Heart left ventricle (tissue), 16 donors: ENCODE data around the gene CDC34. TPM values are rescaled to one million over a fixed set of nuclear protein-coding genes. Genes with fewer than 3 reads are reported as not detected.

ENCODE experiments used
- ATAC-seq, 4 donors: fragments of 200-7000 bp; cut with Tn5 transposase; one replicate each; pipeline ENCODE4 v1.9.1; 2020 to 2022; ENCODE audit warnings: moderate library complexity in 4 of 4, mild to moderate bottlenecking in 3 of 4, moderate number of reproducible peaks in 1 of 4
- DNase-seq, 5 donors: peaks; one replicate each; pipeline ENCODE4 v3.0.0-alpha.2; 2020
- H3K27ac ChIP-seq, 12 donors: fragments of 200-600 bp; sonication (generic) in 4 of 12; one replicate each; pipeline versions ENCODE4 v1.5.0 to v1.8.0; 2016 to 2022; ENCODE audit warnings: mild to moderate bottlenecking in 2 of 12
- H3K27me3 ChIP-seq, 9 donors: fragments of 200-600 bp; sonication (generic) in 2 of 9; one replicate each; pipeline versions ENCODE4 v1.5.1 to v1.8.0; 2016 to 2022; ENCODE audit warnings: mild to moderate bottlenecking in 3 of 9
- H3K36me3 ChIP-seq, 9 donors: fragments of 200-600 bp; sonication (generic) in 2 of 9; one replicate each; pipeline versions ENCODE4 v1.5.0 to v1.8.0; 2018 to 2022; ENCODE audit warnings: mild to moderate bottlenecking in 2 of 9
- H3K4me1 ChIP-seq, 12 donors: fragments of 200-600 bp; sonication (generic) in 4 of 12; one replicate each; pipeline versions ENCODE4 v1.5.0 to v1.8.0; 2016 to 2022; ENCODE audit warnings: mild to moderate bottlenecking in 3 of 12
- H3K4me3 ChIP-seq, 12 donors: fragments of 200-600 bp; sonication (generic) in 4 of 12; one replicate each; pipeline versions ENCODE4 v1.5.0 to v1.8.0; 2017 to 2022; ENCODE audit warnings: mild to moderate bottlenecking in 9 of 12, moderate library complexity in 4 of 12
- H3K9me3 ChIP-seq, 12 donors: fragments of 200-600 bp; sonication (generic) in 4 of 12; one replicate each; pipeline versions ENCODE4 v1.5.0 to v1.8.0; 2016 to 2022; ENCODE audit warnings: mild to moderate bottlenecking in 1 of 12
- POLR2A ChIP-seq, 2 donors: fragments of 450-650 bp; IDR thresholded peaks; one replicate each; pipeline ENCODE4 v1.6.1; 2017; ENCODE audit warnings: antibody characterized with exemption in 2 of 2, mild to moderate bottlenecking in 2 of 2, moderate library complexity in 2 of 2
- WGBS, 4 donors: extraction: QIAGEN DNeasy Blood & Tissue Kit in 2 of 4; methylation state at CpG; one replicate each; pipeline versions ENCODE4 v1.1.5 to v1.1.7; 2013 to 2018; 5-methylcytosine and 5-hydroxymethylcytosine counted together
- intact Hi-C, 10 donors: fragments of 100-400 bp; cut with DNase I; formaldehyde crosslinking; loops; one replicate each; pipeline versions ENCODE4 v1.11.1 to v1.14.2; 2022
- long read RNA-seq, 3 donors: library from polyadenylated mRNA; unstranded; transcript quantifications; one replicate each; pipeline ENCODE4 v2.0.0, GENCODE V29; 2020 to 2021
- polyA plus RNA-seq, 2 donors: library from polyadenylated mRNA; stranded (reverse); fragments of 200-250 nt; gene quantifications; one replicate each; pipeline ENCODE4 v1.2.3, GENCODE V29; 2013
- total RNA-seq, 9 donors: library from RNA; depleted of rRNA in 2 of 9; stranded (reverse); fragments of >200 nt in 2 of 9; fragmentation: NEBNext Ultra II Directional in 3 of 9; extraction: Animal tissue kit (Norgen Biotek cat#: 25700) in 3 of 9; gene quantifications; one replicate each; pipeline versions ENCODE4 v1.1.0 to v1.2.4, GENCODE V29; 2016 to 2023
- TF ChIP-seq, protein P1 (sequence below), 12 donors: fragments of 200-600 bp; sonication (generic) in 4 of 12; IDR thresholded peaks; one replicate each; pipeline versions ENCODE4 v1.5.0 to v1.8.0; 2018 to 2022; ENCODE audit warnings: antibody characterized with exemption in 12 of 12, mild to moderate bottlenecking in 5 of 12
- donor health status: ischemic (EF 13 %, LVEDD 7.1; RV severe dilation, severe dysfunction).
- donor health status: healthy with polysubstance abuse.
- donor health status: DM: no; HTN: yes; CAD: no.
- donor health status: DM: no; HTN: no; CAD: no.
- donor health status: ischemic (EF 25% LVEDD 6.9; RV normal size, moderate dysfunction).
- donor health status: ischemic (EF 25% LVEDD 5.7; RV mildly dilated, moderate dysfunction).
- donor health status: healthy.
- donor health status: DM: yes; HTN: yes; CAD: no.
- donor health status: ischemic (EF 35%, LVEDD 5.7; RV mildly dilated, moderate dysfunction).
- donor health status: nonischemic (EF 11% LVEDD 7.7; RV severe dilation, severe dysfunction).
- donor health status: DM: yes; HTN: yes; CAD: no.
- donor health status: PGD.
- donor health status: ischemic (EF 29% LVEDD 5.4; RV normal size, mild dysfunction).
- donor health status: nonischemic (EF 23%, LVEDD 6.1; RV moderate dilation, normal function).

CDC34 gene, protein sequence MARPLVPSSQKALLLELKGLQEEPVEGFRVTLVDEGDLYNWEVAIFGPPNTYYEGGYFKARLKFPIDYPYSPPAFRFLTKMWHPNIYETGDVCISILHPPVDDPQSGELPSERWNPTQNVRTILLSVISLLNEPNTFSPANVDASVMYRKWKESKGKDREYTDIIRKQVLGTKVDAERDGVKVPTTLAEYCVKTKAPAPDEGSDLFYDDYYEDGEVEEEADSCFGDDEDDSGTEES
- 100 to 1,000 TPM in 3 of 9 donors, 10 to 100 TPM in 6; 61.9 to 200 (median 84.6) TPM for total RNA-seq
- 100 to 1,000 TPM; 122 to 148 TPM for polyA plus RNA-seq
- long read RNA-seq, donor 1, transcript CDC34-202 (5 exons, 1,147 nt) = minor isoform, 5 of 220 reads
- long read RNA-seq, donor 1, transcript CDC34-201 (5 exons, 1,471 nt) = major isoform, 166 of 220 reads
- long read RNA-seq, donor 1, partial matches to known transcripts = 42 of 220 reads
- long read RNA-seq, donor 1, other reads (novel, unspliced or antisense) = 6 of 220 reads
- long read RNA-seq, donor 2, transcript CDC34-201 (5 exons, 1,471 nt) = major isoform, 8 of 30 reads
- long read RNA-seq, donor 2, partial matches to known transcripts = 6 of 30 reads
- long read RNA-seq, donor 2, other reads (novel, unspliced or antisense) = 15 of 30 reads
- long read RNA-seq, donor 3, transcript CDC34-201 (5 exons, 1,471 nt) = major isoform, 162 of 244 reads
- long read RNA-seq, donor 3, transcript CDC34-202 (5 exons, 1,147 nt) = minor isoform, 8 of 244 reads
- long read RNA-seq, donor 3, partial matches to known transcripts = 40 of 244 reads
- long read RNA-seq, donor 3, other reads (novel, unspliced or antisense) = 33 of 244 reads

DNA sequence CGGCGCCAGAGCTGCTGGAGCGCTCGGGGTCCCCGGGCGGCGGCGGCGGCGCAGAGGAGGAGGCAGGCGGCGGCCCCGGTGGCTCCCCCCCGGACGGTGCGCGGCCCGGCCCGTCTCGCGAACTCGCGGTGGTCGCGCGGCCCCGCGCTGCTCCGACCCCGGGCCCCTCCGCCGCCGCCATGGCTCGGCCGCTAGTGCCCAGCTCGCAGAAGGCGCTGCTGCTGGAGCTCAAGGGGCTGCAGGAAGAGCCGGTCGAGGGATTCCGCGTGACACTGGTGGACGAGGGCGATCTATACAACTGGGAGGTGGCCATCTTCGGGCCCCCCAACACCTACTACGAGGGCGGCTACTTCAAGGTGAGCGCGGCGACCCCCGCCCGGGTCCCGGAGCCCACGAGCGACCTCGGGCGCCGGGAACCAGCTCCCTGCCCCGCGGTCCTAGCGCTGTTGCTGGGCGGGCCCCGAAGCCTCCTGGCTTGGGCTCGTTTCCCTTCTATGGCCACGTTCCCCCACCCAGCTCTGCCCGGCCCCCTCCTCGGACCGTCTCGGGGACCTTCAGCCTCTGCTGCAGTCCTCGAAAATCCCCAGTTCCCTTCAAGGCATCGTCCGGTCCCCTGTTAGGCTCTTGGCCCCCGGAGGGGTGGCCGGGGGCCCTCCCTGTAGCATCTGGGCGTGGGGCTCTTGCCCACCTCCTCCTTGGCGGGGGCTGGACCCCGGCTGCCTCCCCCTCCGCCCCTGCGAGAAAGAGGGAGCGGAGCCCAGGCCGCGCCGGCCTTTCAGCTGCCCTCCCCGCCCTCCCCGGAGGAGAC is at the start of gene CDC34:
CDC34 (plus strand) TSS at position 8 of the 808 bp plus-strand sequence; CDS start at position 180, 172 bp downstream.
- H3K4me1 ChIP-seq = peaks cover 16 to 35% (median 28%) of the 10 kb centered on the region in 12 donors
- 0 to 2% (median 0%) methylated on average over 50 to 84 of the region's 84 CpGs; no CpG with 5 or more reads in 1 of the 4 donors for WGBS, 4 donors

DNA sequence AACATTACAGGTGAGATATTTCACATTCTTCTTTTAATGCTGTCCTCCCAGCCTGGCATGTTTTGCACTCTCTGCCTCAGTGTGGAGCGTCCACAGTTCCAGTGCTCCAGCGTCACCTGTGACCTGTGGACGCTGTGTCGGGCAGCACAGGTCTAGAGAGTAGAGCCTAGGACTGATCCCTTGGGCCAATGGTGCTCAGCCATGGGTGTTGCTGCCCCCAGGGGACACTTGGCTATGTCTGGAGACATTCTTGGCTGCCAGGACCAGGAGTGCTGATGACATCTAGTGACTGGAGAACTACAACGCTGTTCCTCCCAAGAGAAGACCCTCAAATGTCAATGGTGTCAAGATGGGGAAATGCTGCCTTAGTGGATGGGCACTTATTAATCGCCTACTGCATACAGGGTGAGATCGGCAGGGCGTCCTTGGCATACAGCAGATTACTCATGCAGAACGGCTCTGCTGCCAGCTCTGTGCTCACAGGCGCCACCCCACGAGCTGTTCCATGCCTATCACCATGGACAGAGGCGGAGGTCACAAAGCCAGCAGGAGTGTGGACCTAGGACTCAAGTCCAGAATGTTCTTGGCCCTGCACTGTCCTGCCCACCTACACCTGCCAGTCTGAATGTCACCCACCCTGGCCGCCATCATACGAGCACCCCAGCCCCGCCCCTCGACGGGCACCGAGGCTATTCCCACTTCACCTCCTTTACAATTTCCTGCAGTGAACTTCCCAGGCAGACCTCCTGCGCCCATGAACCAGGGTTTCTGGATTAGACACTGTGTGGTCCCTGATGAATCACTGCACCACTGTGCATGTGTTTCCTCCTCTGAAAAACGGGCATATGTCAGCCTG is 49.1 kb upstream of the CDC34 start:
- peaks cover 0 to 12% (median 4%) of the 10 kb centered on the region in 12 donors for H3K4me1 ChIP-seq
- DNase-seq (peak in 1 of 5 donors; percentile 18), ATAC-seq (no peak)
- H3K27ac ChIP-seq = no peak overlapping the region
- 49 to 69% (median 57%) methylated on average over 17 to 20 of the region's 20 CpGs for WGBS, 4 donors
- TF ChIP-seq, protein P1, sequence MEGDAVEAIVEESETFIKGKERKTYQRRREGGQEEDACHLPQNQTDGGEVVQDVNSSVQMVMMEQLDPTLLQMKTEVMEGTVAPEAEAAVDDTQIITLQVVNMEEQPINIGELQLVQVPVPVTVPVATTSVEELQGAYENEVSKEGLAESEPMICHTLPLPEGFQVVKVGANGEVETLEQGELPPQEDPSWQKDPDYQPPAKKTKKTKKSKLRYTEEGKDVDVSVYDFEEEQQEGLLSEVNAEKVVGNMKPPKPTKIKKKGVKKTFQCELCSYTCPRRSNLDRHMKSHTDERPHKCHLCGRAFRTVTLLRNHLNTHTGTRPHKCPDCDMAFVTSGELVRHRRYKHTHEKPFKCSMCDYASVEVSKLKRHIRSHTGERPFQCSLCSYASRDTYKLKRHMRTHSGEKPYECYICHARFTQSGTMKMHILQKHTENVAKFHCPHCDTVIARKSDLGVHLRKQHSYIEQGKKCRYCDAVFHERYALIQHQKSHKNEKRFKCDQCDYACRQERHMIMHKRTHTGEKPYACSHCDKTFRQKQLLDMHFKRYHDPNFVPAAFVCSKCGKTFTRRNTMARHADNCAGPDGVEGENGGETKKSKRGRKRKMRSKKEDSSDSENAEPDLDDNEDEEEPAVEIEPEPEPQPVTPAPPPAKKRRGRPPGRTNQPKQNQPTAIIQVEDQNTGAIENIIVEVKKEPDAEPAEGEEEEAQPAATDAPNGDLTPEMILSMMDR (IDR thresholded peaks at IDR 0.05) = no peak
- no peak for TF ChIP-seq POLR2A (IDR thresholded peaks at IDR 0.05)
- H3K4me3 ChIP-seq = no peak overlapping the region
- peaks cover 0 to 42% (median 8%) of the 10 kb centered on the region in 9 donors for H3K27me3 ChIP-seq
- H3K36me3 ChIP-seq = no peaks in the 10 kb centered on the region
- H3K9me3 ChIP-seq = no peaks in the 10 kb centered on the region
- intact Hi-C loops = loop anchor here in 4 of 10 donors (5.0 to 10.0 kb wide), 4 partner anchors 88 to 188 kb away; partner anchors contain the start of gene PLPP2 (in 1 of the 4)

More for the DNA sequence above, at the start of gene CDC34:
- Histone ChIP-seq H3K27ac (peak within 1 kb of the TSS; percentile 93 to 100 (median 98)), H3K9me3 (no peaks in the 10 kb centered on the region), H3K27me3 (no peaks in the 10 kb centered on the region), H3K36me3 (peaks cover 0 to 22% (median 16%) of the 10 kb centered on the region in 9 donors), H3K4me3 (peak within 1 kb of the TSS; percentile 74 to 100 (median 94))
- DNase-seq (no peak), ATAC-seq (peak in 3 of 4 donors; percentile 4 to 9 (median 4))
- intact Hi-C loops = loop anchor here in 9 of 10 donors (2.0 to 10.0 kb wide), 3 partner anchors 40 to 103 kb away; partner anchors contain the start of genes BSG (in 9 of the 9), FGF22 (in 1 of the 9) and POLRMT (in 1 of the 9)
- TF ChIP-seq POLR2A (IDR thresholded peaks at IDR 0.05) = peak in 1 of 2 donors; percentile 48
- TF ChIP-seq, protein P1 (IDR thresholded peaks at IDR 0.05) = no peak

DNA sequence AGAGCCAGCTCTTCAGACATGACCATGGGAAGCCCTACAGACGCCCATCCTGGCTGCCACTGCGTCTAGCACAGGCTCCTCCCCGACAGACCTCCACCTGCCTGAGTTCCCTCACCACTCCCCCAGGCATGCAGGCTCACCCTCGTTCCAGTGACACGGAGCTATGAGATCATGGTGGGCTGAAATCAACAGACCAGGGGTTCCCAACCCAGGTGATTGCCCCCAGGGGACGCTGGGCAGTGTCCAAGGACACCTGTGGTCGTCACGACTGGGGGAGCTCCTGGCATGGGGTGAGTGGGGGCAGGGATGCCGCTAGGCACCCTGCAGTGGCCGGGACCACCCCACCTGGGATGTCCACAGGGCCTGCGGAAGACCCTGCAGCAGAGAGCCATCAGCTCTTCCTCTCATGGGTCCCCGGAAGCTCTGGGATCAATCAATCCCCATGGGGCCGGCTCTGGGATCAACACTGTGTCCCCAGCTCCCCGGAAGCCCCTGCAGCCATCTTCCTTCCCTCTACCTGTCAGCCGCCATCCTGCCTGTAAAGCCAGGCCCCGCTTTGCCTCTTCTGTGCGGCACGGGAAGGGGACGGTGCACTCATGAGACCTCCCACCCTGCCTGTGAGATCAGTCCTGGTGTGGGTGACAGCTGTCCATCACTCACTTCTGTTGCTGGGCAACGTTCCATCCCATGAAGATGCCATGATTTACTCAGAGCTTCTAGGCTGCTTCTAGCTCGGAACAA is 48.1 kb upstream of the CDC34 start:
- peak in 1 of 5 donors; percentile 17 for DNase-seq
- no peaks in the 10 kb centered on the region for H3K36me3 ChIP-seq
- ATAC-seq = no peak
- H3K27me3 ChIP-seq = peaks cover 0 to 42% (median 8%) of the 10 kb centered on the region in 9 donors
- intact Hi-C loops = loop anchor here in 4 of 10 donors (5.0 to 10.0 kb wide), 4 partner anchors 89 to 189 kb away; partner anchors contain the start of gene PLPP2 (in 1 of the 4)
- H3K9me3 ChIP-seq = no peaks in the 10 kb centered on the region
- TF ChIP-seq, protein P1 (IDR thresholded peaks at IDR 0.05) = no peak
- TF ChIP-seq POLR2A (IDR thresholded peaks at IDR 0.05) = no peak
- H3K4me3 ChIP-seq = no peak overlapping the region
- WGBS, 4 donors = 43 to 63% (median 54%) methylated on average over 13 to 21 of the region's 21 CpGs
- no peak overlapping the region for H3K27ac ChIP-seq
- H3K4me1 ChIP-seq = peaks cover 0 to 13% (median 4%) of the 10 kb centered on the region in 12 donors
